GM21367 (cell line): ENCODE data around the gene PVALB.
"Not testable (repeated sequence)": the region's sequence is repeated elsewhere in the genome, so short reads cannot be mapped to it uniquely, and the experiment has no call there.

Experiments used
- ATAC-seq: cut with Tn5 transposase; IDR thresholded peaks from one replicate; pipeline ENCODE4 v1.9.1; 2021; ENCODE audit not compliant: unreplicated experiment

The PVALB gene

DNA sequence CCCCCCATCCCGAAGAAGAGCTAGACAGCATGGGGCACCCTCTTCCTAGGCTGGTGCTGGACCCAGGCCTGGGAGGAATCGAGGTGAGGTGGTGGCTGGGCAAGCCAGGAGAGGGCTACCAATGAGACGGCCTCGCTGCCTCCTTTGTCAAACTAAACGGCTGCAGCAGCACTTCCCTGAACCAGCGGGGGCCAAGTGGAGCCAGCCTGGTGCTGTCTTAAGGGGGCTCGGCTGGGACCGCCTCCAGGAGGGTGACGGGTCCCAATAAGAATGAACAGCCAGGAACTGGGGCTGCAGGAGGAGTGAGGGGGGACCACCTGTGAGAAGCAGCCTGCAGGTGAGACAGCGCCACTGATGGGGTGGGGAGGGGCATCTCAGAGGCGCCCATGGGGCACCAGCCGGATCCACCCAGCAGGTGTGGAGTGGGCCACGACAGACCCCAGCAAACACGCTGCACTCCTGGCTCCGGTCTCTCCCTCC, 58.0 kb downstream of the PVALB start:
- no peak for ATAC-seq

DNA sequence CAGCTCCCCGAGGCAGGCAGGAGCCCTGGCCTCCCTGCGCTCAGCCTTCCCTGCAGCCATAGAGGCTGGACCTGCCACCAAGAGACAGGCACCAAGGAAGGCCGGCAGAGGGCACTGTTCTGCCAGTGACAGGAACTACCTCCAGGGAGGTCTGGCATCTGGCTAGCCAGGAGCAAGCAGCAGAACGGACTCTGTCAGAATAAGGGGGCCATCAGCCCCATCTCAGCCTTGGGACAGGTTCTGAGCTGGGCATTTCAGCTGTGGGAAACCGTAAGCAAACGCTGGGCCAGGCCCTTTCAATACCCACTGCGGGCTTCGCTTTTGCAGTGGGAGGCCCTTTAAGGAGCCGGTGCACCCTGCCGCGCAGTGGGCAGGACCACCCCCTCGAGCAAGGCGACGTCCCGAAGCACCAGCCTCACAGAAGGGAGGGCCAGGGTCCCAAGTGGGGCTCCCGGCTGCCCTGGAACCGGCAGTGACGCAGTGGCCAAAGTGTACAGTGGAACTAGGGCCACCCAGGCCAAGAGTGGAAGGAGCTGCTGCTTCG, 59.1 kb downstream of the PVALB start:
- ATAC-seq: no peak

DNA sequence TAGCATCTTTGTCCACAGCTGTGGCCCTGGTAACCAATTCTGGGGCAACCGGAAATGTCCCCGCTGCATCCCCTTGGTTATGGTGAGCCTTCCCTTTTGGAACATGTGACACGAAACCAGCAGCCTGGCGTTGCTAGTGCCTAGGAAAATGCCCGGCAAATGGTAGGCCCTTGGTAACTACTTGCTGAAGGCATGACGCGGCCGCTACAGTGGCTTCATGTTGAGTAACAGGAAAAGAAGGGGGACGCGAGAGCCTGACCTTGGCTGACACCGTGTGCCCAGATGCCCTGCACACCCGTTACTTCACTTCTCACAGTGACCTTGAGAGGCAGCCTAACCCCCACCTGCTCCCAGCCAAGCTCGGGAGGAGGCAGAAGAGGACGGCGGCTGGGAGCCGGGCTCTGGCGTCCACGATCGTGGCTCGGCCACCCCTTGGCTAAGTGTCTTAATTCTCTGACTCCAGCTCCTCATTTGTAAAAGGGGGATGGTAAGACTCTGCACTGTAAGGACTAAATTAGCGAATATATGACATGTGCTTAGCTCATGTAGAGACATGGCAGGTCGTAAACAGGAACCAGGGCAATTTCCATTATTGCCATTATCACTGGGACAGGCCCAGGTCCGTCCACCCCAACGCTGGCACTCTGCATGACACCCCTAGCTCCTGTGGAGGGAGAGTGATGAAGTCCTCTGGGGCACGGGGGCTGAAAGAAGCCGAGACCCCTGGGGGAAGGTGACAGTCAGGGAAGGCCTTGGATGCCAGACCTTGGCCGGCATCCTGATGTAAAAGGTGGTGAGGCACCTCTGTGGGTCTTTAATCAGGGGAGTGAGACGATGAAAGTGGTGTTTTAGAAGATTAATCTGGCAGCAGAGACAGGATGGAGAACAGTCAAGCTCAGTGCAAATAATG, 59.8 kb downstream of the PVALB start:
- no peak for ATAC-seq

DNA sequence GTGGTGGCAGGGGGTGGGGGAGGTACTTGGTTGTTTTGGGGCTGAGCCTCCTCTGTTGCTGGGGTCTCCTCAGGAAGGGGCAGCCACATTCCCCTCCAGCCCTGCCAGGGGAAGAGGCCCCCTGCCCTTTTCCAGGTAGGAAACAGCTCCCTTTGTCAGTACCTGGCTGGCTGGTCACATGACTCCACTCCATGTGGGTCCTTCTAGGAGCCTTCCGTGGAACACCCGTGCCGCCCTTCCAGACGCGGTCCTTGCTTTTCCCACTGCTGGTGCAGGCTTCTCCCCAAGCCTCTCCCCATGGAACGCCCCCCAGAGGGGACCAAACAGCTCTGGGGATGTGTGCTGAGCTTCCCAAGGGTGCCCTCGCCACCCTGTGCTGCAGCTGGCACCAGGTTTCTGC, 60.8 kb downstream of the PVALB start:
- ATAC-seq: no peak

DNA sequence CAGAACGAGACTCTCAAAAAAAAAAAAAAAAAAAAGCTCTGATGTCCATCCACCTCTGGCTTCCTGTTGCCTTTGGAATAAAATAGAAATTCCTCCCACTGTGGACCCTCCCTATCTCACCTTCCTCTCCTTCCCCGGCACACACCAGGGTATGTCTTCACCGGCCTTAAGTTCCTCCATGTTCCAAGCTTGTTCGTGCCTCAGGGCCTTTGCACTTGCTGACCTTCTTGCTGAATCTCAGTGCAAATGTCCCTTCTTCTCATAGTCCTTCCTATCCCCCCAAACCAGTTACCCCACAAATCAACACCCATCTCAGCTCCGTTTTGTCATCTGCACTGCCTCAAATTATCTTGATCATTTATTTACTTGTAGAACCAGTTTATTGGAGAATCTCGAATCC, 61.5 kb downstream of the PVALB start:
- no peak for ATAC-seq

DNA sequence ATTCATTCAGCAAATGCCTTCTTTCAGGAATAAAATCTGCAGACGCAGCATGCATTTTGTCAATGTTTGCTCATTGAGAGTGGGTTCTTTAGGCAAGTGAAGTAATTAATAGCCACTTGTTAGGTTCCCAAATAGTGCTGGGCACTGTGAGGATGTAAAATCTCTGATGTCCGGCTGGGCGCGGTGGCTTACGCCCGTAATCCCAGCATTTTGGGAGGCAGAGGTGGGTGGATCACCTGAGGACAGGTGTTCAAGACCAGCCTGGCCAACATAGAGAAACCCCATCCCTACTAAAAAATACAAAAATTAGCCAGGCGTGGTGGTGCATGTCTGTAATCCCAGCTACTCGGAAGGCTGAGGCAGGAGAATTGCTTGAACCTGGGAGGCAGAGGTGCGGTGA, 62.0 kb downstream of the PVALB start:
- ATAC-seq: not testable (repeated sequence)

DNA sequence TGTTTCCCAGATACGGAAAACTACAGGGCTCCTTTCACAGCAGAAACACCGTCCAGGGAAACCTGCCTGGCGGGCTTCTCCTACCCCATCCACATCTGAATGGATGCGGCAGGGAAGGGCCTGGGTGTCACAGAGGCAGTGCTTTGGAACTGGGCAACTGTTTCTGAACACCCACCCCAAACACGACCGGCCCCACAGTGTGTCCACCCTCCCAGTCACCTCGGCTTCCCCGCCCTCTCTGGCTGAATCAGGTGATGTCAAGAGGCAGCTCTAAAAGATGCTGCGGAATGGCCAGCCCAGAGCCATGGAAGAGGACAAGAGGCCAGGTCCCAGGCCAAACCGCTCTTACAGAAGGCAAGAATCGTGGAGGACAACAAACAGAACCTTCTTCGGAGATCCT, 62.9 kb downstream of the PVALB start:
- no peak for ATAC-seq

DNA sequence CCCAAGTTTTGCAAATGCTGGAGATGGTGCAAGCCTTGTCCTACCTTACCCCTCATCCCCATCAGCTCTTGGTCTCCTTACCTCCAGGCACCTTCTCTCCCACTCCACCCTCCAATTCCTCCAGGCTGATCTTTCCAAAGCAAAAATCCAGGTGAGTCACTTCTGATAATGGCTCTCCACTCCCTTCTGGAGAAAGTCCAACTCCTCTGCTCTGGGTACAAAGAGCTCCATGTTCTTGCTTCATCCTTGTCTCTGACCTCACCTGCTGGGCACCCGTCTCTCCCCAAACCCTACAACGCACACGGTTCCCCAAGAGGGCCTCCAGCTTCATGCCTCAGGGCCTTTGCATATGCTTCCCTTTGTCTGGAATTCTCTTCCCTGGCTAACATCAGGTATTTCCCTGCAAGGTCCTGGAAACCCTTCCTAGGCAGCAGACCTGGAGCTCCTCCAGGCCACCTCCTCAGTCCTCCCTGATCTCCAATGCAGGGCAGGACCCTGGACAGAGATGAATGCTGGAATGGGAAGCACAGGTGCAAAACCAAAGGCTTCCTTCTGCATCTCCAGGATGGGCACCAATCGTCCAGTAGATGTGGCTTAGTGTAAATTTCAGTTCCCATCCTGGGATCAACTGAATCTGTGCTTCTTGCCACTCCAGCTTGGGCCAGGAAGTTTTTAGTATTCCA, 63.6 kb downstream of the PVALB start:
- ATAC-seq: no peak
